ACHN (cell line): Measurements from ENCODE around the gene SLC29A4.
A peak's percentile ranks its signal among the peaks of the same experiment; 100 is the strongest.
"Not testable (repeated sequence)": the region's sequence is repeated elsewhere in the genome, so short reads cannot be mapped to it uniquely, and the experiment has no call there.

Experiments
- DNase-seq: peaks from one replicate; pipeline ENCODE4 v3.0.0-alpha.2; 2015
- in situ Hi-C: cut with HindIII; loops from 2 replicates; pipeline ENCODE4 v1.10.0; 2017; ENCODE audit warnings: low sequenced_read_pairs, low pct_ligation_motif_present, low pct_unique_long_range_greater_than_20kb

Gene SLC29A4

DNA sequence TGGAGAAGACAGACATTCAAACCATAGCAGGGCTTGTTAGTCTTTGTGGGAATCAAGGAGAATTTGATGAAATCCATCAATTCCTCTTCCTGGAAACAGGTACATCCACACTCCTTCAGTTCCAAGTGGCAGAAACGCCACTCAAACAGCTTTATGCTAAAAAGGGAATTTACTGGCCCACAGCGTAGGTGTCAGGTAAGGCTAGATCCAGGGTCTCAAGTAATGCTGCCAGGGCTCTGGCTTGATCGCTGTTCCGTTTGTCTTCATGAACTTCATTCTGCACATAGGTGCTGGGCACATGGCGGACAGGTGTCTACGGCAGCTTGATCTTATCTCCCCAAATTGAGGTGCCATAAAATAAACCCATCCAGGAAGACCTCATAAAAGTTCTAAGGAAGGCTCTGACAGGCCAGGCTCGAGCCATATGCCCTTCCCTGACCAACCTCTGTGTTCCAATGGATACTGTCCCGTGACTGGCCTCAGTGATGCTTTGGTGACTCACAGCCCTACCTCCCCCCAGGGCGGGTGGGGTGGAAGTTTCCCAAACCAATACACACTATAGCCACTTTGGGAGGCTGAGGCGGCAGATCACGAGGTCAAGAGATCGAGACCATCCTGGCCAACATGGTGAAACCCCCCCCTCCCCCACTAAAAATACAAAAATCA is 12.6 kb upstream of the SLC29A4 start:
- in situ Hi-C loops, DNase-seq: not testable (repeated sequence)

- in situ Hi-C loops, result no loop called here
- DNase-seq, result no peak
Observed at GRCh38 chr7:5270788-5271187, 12.0 kb upstream of the SLC29A4 start.

- DNase-seq, in situ Hi-C loops: not testable (repeated sequence)
Observed at GRCh38 chr7:5273831-5274405, 8.8 kb upstream of the SLC29A4 start.

GRCh38 chr7:5274441-5274840 is 8.3 kb upstream of the SLC29A4 start:
- DNase-seq, result no peak

GRCh38 chr7:5274985-5275431 is 7.7 kb upstream of the SLC29A4 start:
- DNase-seq, in situ Hi-C loops: not testable (repeated sequence)

More at GRCh38 chr7:5274441-5274840, 8.3 kb upstream of the SLC29A4 start:
- in situ Hi-C loops, result no loop called here

GRCh38 chr7:5275510-5275909 is 7.2 kb upstream of the SLC29A4 start:
- DNase-seq, in situ Hi-C loops: not testable (repeated sequence)

- in situ Hi-C loops, DNase-seq: not testable (repeated sequence)
Observed at GRCh38 chr7:5276123-5276522, 6.6 kb upstream of the SLC29A4 start.

DNA sequence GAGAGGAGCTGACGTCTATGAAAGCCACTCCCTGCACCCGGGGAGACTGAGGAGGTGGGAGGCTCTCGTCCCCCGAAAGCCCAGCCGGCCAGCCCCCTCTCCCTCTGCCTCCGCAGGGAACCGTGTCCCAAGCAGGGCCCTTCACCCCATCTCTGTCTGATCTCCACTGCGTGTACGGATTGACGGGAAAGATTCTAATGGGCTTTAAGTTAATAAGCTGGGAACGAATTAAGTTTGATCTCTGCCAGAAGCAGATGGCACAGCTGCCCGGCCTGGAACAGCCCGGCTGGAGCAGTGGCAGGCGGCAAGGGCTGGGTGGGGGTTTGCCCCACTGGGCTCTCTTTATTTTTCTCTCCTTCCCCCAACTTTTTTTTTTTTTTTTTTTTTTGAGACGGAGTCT is 6.1 kb upstream of the SLC29A4 start:
- in situ Hi-C loops, result no loop called here
- no peak for DNase-seq

GRCh38 chr7:5278766-5279165 is 4.0 kb upstream of the SLC29A4 start:
- in situ Hi-C loops, result no loop called here
- DNase-seq, result no peak

DNA sequence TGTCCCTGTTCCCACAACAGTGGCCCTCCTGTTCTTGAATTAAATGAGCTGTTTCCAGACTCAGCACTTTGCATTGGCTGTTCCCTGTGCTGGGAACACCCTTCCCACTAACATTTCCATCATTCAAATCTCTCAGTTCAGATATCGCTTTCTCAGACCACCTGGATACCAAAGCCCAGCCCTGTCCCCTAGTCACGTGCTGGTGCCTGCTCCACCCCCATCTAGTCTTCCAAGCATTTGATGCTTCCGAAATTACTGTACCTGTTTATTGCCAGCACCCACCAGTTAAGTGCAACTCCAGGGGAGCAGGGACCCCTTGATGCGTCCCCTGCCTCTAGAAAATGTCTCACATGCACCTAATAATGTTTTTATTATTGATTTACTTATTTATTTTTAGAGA is 3.0 kb upstream of the SLC29A4 start:
- in situ Hi-C loops, result no loop called here
- DNase-seq, result no peak

GRCh38 chr7:5281598-5282500 is 894 bp upstream of the SLC29A4 start:
- DNase-seq, in situ Hi-C loops: not testable (repeated sequence)

GRCh38 chr7:5283421-5284303 is 919 bp downstream of the SLC29A4 start:
- DNase-seq, result peak; percentile 32
- in situ Hi-C loops, result no loop called here

GRCh38 chr7:5284304-5285281 is 1.9 kb downstream of the SLC29A4 start:
- DNase-seq, result peak; percentile 71
- in situ Hi-C loops, result no loop called here

- in situ Hi-C loops, result no loop called here
- DNase-seq, result no peak
Observed at GRCh38 chr7:5286933-5287332, 4.2 kb downstream of the SLC29A4 start.

- in situ Hi-C loops, DNase-seq: not testable (repeated sequence)
Observed at GRCh38 chr7:5287373-5287772, 4.6 kb downstream of the SLC29A4 start.

- no peak for DNase-seq
- in situ Hi-C loops, result no loop called here
Observed at GRCh38 chr7:5287802-5288201, 5.1 kb downstream of the SLC29A4 start.

DNA sequence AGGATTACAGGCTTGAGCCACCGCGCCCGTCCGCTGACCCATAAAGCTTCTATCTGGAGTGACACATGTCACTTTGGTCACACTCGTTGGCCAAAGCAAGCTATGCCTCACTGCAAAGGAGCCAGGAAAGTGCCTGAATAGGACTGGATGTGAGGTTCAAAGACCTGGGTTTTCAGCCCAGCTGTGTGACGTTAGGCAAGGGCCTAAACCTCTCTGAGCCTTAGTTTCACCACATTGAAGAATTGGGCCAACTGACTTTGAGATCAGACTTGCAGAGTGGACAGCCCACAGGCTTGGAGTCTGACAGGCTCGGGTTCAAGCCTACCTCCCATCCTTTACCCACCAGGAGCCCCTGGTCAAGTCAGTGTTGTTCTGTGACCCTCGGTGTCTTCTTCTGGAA is 5.8 kb downstream of the SLC29A4 start:
- in situ Hi-C loops, DNase-seq: not testable (repeated sequence)
